Lower leg skin (tissue), 3 donors: ENCODE data around the gene NUDT8.

Experiments
- POLR2A ChIP-seq, 2 donors: fragments of 450-650 bp; IDR thresholded peaks; one replicate each; pipeline ENCODE4 v1.6.1; 2016 to 2017; ENCODE audit warnings: antibody characterized with exemption in 2 of 2, mild to moderate bottlenecking in 1 of 2, moderate library complexity in 1 of 2
- TF ChIP-seq, protein P1 (sequence below), 3 donors: fragments of 450-650 bp; IDR thresholded peaks; one replicate each; pipeline ENCODE4 v1.5.1; 2016; ENCODE audit warnings: antibody characterized with exemption in 3 of 3, mild to moderate bottlenecking in 3 of 3, moderate library complexity in 2 of 3

DNA sequence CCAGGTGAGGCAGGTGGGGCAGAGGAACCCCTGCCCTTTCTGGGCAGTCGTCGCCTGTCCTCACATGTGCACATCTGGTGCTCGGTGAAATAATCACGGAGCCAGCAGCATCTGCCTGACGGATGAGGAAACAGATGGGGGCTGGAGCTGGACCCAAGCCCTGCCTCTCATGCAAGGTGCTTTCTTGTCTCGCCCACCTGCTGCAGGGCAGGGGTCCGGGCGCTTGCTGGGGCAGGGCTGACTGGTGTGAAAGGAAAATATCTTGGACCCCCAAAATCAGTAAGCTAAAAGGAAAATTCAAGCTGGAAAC, 41.4 kb upstream of the NUDT8 start:
- TF ChIP-seq, protein P1, sequence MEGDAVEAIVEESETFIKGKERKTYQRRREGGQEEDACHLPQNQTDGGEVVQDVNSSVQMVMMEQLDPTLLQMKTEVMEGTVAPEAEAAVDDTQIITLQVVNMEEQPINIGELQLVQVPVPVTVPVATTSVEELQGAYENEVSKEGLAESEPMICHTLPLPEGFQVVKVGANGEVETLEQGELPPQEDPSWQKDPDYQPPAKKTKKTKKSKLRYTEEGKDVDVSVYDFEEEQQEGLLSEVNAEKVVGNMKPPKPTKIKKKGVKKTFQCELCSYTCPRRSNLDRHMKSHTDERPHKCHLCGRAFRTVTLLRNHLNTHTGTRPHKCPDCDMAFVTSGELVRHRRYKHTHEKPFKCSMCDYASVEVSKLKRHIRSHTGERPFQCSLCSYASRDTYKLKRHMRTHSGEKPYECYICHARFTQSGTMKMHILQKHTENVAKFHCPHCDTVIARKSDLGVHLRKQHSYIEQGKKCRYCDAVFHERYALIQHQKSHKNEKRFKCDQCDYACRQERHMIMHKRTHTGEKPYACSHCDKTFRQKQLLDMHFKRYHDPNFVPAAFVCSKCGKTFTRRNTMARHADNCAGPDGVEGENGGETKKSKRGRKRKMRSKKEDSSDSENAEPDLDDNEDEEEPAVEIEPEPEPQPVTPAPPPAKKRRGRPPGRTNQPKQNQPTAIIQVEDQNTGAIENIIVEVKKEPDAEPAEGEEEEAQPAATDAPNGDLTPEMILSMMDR (IDR thresholded peaks at IDR 0.05) = no peak
- no peak for TF ChIP-seq POLR2A (IDR thresholded peaks at IDR 0.05)
